ENCODE measurements around the gene RCOR1.

RCOR1 gene

DNA sequence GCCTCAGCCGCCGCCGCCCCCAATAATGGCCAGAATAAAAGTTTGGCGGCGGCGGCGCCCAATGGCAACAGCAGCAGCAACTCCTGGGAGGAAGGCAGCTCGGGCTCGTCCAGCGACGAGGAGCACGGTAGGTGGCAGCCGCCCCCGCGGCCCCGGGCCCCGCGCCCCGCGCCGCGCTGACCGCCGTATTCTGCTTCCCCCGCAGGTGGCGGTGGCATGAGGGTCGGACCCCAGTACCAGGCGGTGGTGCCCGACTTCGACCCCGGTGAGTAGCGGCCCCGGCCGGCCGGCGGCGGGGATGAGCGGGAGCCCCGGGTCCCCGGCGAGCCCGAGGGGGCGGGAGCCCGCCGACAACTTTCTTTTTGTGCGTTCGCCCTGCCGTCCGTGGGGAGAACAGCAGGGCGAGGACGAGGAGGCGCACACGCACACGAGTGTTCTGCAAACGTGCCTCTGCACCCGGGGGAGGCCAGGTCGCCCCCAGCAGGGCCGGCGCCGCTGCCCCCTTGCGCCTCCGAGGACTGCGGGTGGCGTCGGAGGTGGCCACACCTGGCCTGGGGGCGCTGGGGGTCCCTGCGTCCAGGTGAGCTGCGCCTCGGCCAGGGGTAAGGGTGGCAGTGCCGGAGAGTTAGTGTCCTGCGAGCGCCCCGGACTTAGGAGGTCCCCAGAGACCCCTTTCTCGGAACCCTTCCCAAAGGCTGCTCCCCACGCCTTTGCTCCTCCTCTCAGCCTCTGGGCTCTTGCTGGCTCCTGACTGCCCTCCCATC lies 794 bp downstream of the RCOR1 start:
- TF ChIP-seq, protein P1, sequence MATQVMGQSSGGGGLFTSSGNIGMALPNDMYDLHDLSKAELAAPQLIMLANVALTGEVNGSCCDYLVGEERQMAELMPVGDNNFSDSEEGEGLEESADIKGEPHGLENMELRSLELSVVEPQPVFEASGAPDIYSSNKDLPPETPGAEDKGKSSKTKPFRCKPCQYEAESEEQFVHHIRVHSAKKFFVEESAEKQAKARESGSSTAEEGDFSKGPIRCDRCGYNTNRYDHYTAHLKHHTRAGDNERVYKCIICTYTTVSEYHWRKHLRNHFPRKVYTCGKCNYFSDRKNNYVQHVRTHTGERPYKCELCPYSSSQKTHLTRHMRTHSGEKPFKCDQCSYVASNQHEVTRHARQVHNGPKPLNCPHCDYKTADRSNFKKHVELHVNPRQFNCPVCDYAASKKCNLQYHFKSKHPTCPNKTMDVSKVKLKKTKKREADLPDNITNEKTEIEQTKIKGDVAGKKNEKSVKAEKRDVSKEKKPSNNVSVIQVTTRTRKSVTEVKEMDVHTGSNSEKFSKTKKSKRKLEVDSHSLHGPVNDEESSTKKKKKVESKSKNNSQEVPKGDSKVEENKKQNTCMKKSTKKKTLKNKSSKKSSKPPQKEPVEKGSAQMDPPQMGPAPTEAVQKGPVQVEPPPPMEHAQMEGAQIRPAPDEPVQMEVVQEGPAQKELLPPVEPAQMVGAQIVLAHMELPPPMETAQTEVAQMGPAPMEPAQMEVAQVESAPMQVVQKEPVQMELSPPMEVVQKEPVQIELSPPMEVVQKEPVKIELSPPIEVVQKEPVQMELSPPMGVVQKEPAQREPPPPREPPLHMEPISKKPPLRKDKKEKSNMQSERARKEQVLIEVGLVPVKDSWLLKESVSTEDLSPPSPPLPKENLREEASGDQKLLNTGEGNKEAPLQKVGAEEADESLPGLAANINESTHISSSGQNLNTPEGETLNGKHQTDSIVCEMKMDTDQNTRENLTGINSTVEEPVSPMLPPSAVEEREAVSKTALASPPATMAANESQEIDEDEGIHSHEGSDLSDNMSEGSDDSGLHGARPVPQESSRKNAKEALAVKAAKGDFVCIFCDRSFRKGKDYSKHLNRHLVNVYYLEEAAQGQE (IDR thresholded peaks at IDR 0.05; ENCODE audit: insufficient read depth in 1 of 2, low read depth in 2 of 2, low read length in 2 of 2) = no peak
- TF ChIP-seq SIN3A (IDR thresholded peaks at IDR 0.05; ENCODE audit: borderline replicate concordance, insufficient read depth, low read length) (no peak), POLR2AphosphoS5 (IDR thresholded peaks at IDR 0.05; ENCODE audit: low read depth, low read length) (no peak), TAF1 (IDR thresholded peaks at IDR 0.05; ENCODE audit: borderline replicate concordance, insufficient read depth, low read length) (no peak), FOXP2 (optimal IDR thresholded peaks at IDR 0.05; ENCODE audit: borderline replicate concordance, extremely low read depth, extremely low read length, insufficient read depth) (no peak)

DNA sequence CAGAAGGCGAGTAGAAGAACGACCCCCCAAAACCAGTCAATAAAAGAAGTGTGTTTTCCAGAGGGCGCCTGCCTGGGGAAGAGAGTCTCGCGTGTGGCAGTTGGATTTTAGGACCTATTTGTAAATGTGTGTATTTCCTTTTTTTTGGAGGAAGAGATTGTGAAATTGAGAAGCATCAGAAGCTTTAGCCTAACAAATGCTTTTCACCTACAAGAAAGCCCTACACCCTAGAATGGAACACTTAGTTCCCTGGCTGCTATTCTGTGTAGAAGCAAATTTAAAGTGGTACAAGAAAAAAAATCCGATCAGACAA lies 1.3 kb downstream of the RCOR1 start:
- TF ChIP-seq, protein P1 (IDR thresholded peaks at IDR 0.05; ENCODE audit: insufficient read depth in 1 of 2, low read depth in 2 of 2, low read length in 2 of 2) = no peak
- TF ChIP-seq SIN3A (IDR thresholded peaks at IDR 0.05; ENCODE audit: borderline replicate concordance, insufficient read depth, low read length) (no peak), POLR2AphosphoS5 (IDR thresholded peaks at IDR 0.05; ENCODE audit: low read depth, low read length) (no peak), TAF1 (IDR thresholded peaks at IDR 0.05; ENCODE audit: borderline replicate concordance, insufficient read depth, low read length) (no peak), FOXP2 (optimal IDR thresholded peaks at IDR 0.05; ENCODE audit: borderline replicate concordance, extremely low read depth, extremely low read length, insufficient read depth) (no peak)

DNA sequence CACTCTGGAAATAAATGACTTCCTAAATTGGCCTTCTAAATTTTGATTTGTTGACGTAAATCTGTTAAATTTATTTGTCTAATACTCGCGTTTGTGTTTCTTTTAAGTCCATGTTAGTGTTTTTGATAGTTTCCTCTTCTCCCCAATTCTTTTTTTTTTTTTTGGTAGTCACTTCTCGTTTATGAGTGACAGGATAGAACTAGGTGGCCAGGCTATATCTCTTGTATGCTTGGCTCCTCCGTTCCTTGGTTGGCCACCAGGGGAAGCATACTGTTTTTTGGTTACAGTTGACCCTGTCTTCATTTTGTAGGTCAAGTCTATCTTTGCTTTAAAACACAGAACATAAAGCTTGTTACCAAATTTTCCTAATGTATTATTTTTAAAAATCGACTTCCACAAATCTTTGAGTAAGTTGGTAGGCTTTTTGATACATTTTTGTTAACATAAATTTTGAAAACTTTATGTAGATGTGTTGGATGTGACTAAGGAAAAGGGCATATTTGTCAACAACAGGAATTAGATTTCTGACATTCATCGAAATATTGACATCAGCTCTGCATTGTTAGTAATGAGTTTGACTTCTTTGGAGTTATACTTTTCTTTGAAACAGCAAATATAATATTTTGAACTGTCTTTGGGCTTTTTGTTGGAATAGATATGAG lies 2.2 kb downstream of the RCOR1 start:
- no peak for TF ChIP-seq TAF1 (IDR thresholded peaks at IDR 0.05; ENCODE audit: borderline replicate concordance, insufficient read depth, low read length)
- TF ChIP-seq, protein P1 (IDR thresholded peaks at IDR 0.05; ENCODE audit: insufficient read depth in 1 of 2, low read depth in 2 of 2, low read length in 2 of 2) = no peak
- no peak for TF ChIP-seq POLR2AphosphoS5 (IDR thresholded peaks at IDR 0.05; ENCODE audit: low read depth, low read length)
- TF ChIP-seq FOXP2 (optimal IDR thresholded peaks at IDR 0.05; ENCODE audit: borderline replicate concordance, extremely low read depth, extremely low read length, insufficient read depth) = no peak
- TF ChIP-seq SIN3A (IDR thresholded peaks at IDR 0.05; ENCODE audit: borderline replicate concordance, insufficient read depth, low read length) = no peak

DNA sequence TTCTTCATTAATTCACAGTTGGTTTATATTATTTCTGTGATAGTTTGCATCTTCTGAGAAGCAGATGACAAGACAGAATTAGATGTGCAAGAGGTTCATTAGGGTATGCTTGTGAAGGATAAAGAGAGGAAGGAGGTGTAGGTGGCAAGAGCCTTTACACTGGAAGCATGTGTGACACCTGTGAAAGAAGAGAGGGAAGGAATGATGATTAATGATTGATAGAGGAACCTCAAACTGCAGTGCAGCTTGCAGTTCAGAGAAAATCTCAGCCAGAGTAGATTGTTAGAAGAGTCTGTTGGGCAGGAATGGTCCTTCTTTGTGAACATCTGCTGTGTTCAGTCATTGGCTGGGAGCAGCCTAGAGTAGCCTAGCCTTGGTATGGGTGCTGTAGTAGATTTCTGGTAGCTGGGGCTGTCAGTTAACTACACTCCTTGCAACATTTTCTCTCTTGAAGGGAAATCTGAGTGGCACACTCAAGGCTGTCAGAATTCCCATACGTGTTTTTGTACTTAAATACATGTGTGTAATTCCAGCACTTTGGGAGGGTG lies 9.0 kb downstream of the RCOR1 start:
- TF ChIP-seq FOXP2 (optimal IDR thresholded peaks at IDR 0.05; ENCODE audit: borderline replicate concordance, extremely low read depth, extremely low read length, insufficient read depth) (no peak), POLR2AphosphoS5 (IDR thresholded peaks at IDR 0.05; ENCODE audit: low read depth, low read length) (no peak), TAF1 (IDR thresholded peaks at IDR 0.05; ENCODE audit: borderline replicate concordance, insufficient read depth, low read length) (no peak), SIN3A (IDR thresholded peaks at IDR 0.05; ENCODE audit: borderline replicate concordance, insufficient read depth, low read length) (no peak)
- TF ChIP-seq, protein P1 (IDR thresholded peaks at IDR 0.05; ENCODE audit: insufficient read depth in 1 of 2, low read depth in 2 of 2, low read length in 2 of 2) = no peak
